ENCODE results near the gene TTC7B. TPM values are rescaled to one million over a fixed set of nuclear protein-coding genes. Genes with fewer than 3 reads are reported as not detected.

TTC7B gene
- total RNA-seq, 1 experiment from 2014 or later = 70.6 TPM

DNA sequence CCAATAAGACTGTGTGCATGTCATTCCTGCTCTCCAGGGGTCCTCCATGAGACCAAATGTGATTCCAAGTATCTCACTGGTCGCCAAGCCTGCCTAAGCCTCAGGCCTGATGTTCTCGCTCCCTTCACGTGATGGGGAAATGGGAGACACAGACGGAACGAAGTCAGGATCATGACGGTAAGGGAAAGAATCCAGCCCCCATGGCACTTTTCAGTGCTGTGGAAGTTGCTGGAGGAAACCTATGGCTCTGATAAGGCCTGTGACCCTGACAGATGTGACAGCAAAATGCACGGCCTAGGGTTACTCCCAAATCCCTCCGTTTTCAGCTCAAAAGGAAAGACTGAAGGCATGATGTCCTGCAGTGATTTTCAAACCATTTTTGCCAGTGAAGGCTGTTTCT lies 234.5 kb downstream of the TTC7B start (continued):
- TF ChIP-seq, protein P1, sequence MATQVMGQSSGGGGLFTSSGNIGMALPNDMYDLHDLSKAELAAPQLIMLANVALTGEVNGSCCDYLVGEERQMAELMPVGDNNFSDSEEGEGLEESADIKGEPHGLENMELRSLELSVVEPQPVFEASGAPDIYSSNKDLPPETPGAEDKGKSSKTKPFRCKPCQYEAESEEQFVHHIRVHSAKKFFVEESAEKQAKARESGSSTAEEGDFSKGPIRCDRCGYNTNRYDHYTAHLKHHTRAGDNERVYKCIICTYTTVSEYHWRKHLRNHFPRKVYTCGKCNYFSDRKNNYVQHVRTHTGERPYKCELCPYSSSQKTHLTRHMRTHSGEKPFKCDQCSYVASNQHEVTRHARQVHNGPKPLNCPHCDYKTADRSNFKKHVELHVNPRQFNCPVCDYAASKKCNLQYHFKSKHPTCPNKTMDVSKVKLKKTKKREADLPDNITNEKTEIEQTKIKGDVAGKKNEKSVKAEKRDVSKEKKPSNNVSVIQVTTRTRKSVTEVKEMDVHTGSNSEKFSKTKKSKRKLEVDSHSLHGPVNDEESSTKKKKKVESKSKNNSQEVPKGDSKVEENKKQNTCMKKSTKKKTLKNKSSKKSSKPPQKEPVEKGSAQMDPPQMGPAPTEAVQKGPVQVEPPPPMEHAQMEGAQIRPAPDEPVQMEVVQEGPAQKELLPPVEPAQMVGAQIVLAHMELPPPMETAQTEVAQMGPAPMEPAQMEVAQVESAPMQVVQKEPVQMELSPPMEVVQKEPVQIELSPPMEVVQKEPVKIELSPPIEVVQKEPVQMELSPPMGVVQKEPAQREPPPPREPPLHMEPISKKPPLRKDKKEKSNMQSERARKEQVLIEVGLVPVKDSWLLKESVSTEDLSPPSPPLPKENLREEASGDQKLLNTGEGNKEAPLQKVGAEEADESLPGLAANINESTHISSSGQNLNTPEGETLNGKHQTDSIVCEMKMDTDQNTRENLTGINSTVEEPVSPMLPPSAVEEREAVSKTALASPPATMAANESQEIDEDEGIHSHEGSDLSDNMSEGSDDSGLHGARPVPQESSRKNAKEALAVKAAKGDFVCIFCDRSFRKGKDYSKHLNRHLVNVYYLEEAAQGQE (IDR thresholded peaks at IDR 0.05; ENCODE audit: low read depth) = no peak
- TF ChIP-seq EZH2 (IDR thresholded peaks at IDR 0.05) = no peak
- no peak for TF ChIP-seq ZBTB33 (IDR thresholded peaks at IDR 0.05; ENCODE audit: extremely low read depth, insufficient replicate concordance, low read length)
- no peak for TF ChIP-seq YY1 (IDR thresholded peaks at IDR 0.05; ENCODE audit: extremely low read depth, insufficient replicate concordance, low read depth, low read length)

DNA sequence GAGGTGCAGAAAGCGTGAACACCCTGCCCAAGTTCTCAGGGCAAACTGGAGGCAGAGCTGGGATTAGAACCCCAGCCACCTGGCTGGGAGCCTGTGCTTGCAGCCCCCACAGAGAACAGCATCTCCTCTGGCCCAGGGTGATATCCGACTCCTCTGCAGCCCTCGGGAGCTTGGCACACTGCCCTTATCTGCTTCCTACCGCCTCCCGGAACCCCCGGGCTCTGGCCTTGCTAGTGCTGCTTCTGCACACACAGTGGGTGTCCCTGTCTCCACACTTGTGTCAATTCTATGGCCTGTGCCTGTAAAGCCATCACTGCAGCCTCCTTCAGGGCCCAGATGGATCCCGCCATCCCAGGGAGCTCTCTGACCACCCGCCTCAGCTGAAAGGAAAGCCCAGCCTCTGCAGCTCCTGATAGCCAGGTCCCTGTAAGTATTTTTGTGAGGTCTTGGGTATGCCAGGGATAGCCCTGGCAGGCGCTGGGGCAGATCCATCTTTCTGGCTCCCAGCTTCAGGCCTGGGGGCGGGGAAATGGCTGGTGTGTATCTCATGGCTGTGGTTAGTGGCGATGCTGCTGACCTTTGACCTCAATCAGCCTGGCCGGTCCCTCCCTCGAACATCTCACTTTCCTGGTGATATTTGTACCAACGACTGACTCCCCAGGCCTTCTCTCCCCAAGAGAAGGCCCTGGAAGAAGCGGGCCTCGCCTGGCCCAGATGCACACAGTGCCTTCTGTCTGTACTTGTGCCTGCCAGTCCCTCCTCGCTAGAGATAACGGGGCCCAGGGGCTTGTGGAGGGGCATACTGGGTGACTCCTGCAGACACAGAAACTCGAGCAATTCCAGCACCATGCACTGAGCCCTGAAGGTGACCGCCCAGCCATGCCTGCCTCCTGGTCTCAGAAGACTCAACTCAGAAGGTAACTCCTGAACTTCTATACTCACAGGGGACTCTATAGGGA lies 235.6 kb downstream of the TTC7B start:
- H3K36me3 ChIP-seq (ENCODE audit: control insufficient read depth in 1 of 2, insufficient read depth in 2 of 2, low read length in 2 of 2) = no peaks in the 10 kb centered on the region
- no TSS peak for BruUV-seq (replicated peaks)
- H4K20me1 ChIP-seq (ENCODE audit: insufficient read depth) = no peaks in the 10 kb centered on the region
- POLR2A ChIA-PET = no interaction called here
- intact Hi-C loops (cut with micrococcal nuclease) = no loop called here
- TF ChIP-seq SRF (IDR thresholded peaks at IDR 0.05; ENCODE audit: low read depth) (no peak), EZH2phosphoT487 (IDR thresholded peaks at IDR 0.05; ENCODE audit: borderline replicate concordance) (no peak), ELF1 (IDR thresholded peaks at IDR 0.05; ENCODE audit: borderline replicate concordance, low read depth) (no peak), CBX3 (IDR thresholded peaks at IDR 0.05; ENCODE audit: low read depth) (no peak), EGR1 (IDR thresholded peaks at IDR 0.05; ENCODE audit: low read depth) (no peak), MAX (IDR thresholded peaks at IDR 0.05) (no peak), SIN3A (IDR thresholded peaks at IDR 0.05; ENCODE audit: low read depth) (no peak), JUND (IDR thresholded peaks at IDR 0.05) (no peak)
- TF ChIP-seq, protein P2, sequence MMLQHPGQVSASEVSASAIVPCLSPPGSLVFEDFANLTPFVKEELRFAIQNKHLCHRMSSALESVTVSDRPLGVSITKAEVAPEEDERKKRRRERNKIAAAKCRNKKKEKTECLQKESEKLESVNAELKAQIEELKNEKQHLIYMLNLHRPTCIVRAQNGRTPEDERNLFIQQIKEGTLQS (IDR thresholded peaks at IDR 0.05) = no peak
- TF ChIP-seq, protein P3, sequence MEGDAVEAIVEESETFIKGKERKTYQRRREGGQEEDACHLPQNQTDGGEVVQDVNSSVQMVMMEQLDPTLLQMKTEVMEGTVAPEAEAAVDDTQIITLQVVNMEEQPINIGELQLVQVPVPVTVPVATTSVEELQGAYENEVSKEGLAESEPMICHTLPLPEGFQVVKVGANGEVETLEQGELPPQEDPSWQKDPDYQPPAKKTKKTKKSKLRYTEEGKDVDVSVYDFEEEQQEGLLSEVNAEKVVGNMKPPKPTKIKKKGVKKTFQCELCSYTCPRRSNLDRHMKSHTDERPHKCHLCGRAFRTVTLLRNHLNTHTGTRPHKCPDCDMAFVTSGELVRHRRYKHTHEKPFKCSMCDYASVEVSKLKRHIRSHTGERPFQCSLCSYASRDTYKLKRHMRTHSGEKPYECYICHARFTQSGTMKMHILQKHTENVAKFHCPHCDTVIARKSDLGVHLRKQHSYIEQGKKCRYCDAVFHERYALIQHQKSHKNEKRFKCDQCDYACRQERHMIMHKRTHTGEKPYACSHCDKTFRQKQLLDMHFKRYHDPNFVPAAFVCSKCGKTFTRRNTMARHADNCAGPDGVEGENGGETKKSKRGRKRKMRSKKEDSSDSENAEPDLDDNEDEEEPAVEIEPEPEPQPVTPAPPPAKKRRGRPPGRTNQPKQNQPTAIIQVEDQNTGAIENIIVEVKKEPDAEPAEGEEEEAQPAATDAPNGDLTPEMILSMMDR (IDR thresholded peaks at IDR 0.05 in 2 of 3, conservative IDR thresholded peaks at IDR 0.05 in 1 of 3; ENCODE audit: borderline replicate concordance in 1 of 3, insufficient read depth in 1 of 3, low read depth in 2 of 3, low read length in 2 of 3) = no peak
- no peaks in the 10 kb centered on the region for H3K9me2 ChIP-seq (ENCODE audit: insufficient read depth)
- CTCF ChIA-PET = no interaction called here
- no peaks in the 10 kb centered on the region for H3K4me1 ChIP-seq (ENCODE audit: control insufficient read depth in 1 of 2, insufficient read depth in 2 of 2, low read length in 2 of 2)
- H3K4me2 ChIP-seq (ENCODE audit: low read length) = no peak overlapping the region
- no peaks in the 10 kb centered on the region for H3K27me3 ChIP-seq (ENCODE audit: insufficient read depth, low read length)
- DNase-seq (ENCODE audit: low read depth, low spot score) (no peak), ATAC-seq (no peak)
- H3K9ac ChIP-seq (ENCODE audit: low read length) = no peak overlapping the region
- H3K79me2 ChIP-seq (ENCODE audit: insufficient read depth, low read length) = no peaks in the 10 kb centered on the region
- H3K4me3 ChIP-seq (replicated peaks in 1 of 2; ENCODE audit: low read depth in 1 of 2, low read length in 2 of 2) = no peak overlapping the region
- no peak overlapping the region for H3K27ac ChIP-seq (ENCODE audit: low read depth, low read length)
- no peaks in the 10 kb centered on the region for H3K9me3 ChIP-seq (ENCODE audit: control insufficient read depth in 1 of 2, insufficient read depth in 1 of 2, low read depth in 1 of 2, low read length in 2 of 2)
- RAD21 ChIA-PET (ENCODE audit: low non-redundant PET in 1 of 2, low total read pairs in 2 of 2, uncharacterized antibody in 2 of 2, unreplicated experiment in 2 of 2) = no interaction called here
- H2AFZ ChIP-seq (ENCODE audit: low read depth, low read length, poor library complexity, severe bottlenecking) = no peak overlapping the region
